Islet precursor cell (in vitro differentiated cells): ENCODE results near the gene ZNF292.
"Not testable (repeated sequence)": the region's sequence is repeated elsewhere in the genome, so short reads cannot be mapped to it uniquely, and the experiment has no call there.

Experiments used
- DNase-seq: peaks from one replicate; pipeline ENCODE4 v3.0.0-alpha.2; 2018

Gene ZNF292

GRCh38 chr6:87214831-87215230 is 59.5 kb downstream of the ZNF292 start:
- no peak for DNase-seq

DNA sequence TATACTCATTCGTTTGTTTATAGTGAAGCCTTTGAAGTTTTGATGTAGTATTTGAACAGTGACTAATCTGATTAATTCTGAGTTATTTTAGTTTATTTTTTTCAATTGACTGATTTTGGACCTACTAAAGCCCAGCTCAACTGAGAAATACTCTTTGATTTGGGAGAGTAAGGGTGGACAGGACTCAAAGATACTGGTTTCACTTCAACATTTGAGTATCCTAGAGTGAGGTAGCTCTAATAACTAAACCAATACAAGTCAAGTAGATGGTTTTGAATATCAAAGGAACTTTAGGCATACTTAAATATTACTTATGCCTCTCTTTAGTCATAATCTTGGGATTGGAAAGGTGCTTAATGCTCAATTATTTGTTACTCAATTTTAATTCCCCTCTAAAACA is 65.6 kb downstream of the ZNF292 start:
- DNase-seq = no peak

- DNase-seq = no peak
Observed at GRCh38 chr6:87222676-87223075, 67.3 kb downstream of the ZNF292 start.

DNA sequence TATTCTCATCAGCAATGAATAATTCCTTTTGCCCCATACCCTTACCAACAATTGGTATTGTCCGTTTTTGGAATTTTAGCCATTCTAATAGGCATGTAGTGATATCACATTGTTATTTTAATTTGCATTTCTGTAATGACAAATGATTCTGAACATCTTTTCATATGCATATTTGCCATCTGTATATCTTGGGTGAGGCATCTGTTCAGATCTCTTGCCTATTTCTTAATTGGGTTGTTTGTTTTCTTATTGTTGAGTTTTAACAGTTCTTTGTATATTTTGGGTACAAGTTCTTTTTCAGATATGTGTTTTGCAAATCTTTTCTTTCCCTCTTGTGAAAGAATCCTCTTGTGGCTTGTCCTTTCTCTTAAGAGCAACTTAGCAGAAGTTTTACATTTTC is 69.6 kb downstream of the ZNF292 start:
- DNase-seq = no peak

DNA sequence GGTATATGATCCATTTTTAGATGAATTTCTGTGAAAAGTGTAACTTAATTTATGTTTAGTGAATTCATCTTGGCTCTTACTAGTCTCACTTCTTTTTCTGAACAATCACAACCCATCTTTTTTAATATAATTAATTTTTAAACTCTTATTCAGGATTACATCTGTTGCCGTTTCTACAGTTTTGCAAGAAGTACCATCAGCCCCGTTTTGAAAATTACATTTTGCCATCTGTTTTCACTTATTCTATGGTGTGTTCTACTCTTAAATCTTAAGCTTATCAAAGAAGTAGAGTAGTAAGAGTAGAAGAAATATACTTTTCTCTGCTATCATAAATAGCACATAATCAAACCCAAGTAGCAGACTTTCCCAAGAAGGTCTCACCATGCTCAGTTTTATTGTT is 70.1 kb downstream of the ZNF292 start:
- no peak for DNase-seq

GRCh38 chr6:87225937-87226336 is 70.6 kb downstream of the ZNF292 start:
- no peak for DNase-seq

- no peak for DNase-seq
Observed at GRCh38 chr6:87230801-87231200, 75.4 kb downstream of the ZNF292 start.

DNA sequence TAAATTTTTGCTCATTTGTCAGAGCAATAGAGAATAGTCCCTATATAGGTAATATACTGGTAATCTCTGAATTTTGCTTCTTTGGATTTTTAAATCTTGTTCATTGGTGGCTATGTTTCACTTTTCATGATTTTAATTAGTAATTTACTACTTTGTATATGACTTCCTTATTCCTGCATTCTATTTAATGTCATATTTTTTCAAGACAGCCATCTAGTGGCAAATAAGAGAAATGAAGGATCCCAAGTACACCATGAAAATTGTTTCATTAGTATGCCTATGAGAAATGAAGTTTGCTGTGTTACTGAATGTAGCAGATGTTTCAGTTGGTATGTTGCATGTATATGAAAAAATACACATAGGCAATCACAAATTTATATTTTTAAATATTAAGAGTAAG is 82.4 kb downstream of the ZNF292 start:
- DNase-seq = no peak

- not testable (repeated sequence) for DNase-seq
Observed at GRCh38 chr6:87239098-87239635, 83.8 kb downstream of the ZNF292 start.

GRCh38 chr6:87241304-87241703 is 85.9 kb downstream of the ZNF292 start:
- peak; percentile 56 for DNase-seq

GRCh38 chr6:87242311-87242710 is 86.9 kb downstream of the ZNF292 start:
- DNase-seq = no peak

DNA sequence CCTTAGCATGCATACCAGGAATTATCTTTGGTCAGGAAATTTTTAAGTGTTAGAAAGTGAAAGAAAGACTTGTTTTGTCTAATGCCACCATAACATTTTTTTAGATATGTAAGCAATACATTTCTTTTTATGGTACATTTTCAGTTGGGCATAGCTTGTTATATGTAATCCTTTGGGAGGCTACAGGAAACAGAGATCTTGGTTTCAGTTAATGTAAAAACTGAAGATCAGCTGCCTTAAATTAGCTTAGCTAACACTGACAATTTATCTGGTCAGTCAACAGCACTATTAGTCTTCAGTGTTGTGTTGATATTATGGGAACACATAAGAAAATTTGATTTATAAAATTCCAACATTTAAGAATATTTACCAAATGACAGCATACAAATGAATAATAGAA is 88.4 kb downstream of the ZNF292 start:
- no peak for DNase-seq

GRCh38 chr6:87244380-87244779 is 89.0 kb downstream of the ZNF292 start:
- DNase-seq = no peak

DNA sequence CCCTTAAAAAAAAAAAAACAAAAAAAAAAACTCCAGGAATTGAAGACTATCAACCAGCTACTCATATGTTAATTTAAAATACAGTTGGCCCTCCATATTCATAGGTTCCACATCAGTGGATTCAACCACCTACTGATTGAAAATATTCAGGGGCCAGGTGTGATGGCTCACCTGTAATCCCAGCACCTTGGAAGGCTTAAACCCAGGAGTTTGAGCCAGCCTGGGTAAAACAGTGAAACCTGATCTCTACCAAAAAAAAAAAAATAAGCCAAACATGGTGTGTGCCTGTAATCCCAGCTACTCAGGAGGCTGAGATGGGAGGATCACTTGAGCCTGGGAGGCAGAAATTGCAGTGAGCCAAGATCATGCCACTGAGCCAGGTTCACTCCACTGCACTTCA is 94.7 kb downstream of the ZNF292 start:
- DNase-seq = no peak

DNA sequence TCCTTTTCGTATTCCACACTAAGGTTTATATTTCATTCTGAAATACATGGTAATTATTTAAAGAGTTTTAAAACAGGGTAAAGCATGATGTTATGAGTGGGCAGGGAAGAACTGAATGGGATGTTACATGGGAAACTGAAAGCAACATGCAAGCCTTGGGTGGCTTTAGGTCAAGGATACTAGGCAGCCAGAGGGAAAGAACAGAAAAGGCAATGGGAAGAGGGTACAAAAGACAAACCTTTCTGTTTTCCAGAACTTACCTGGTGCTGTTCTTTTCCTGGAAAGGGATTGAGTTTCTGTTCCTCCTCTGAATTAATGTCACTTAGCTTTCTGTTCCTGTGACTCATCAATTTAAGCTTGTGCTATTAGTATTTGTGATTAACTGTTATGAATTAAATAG is 95.9 kb downstream of the ZNF292 start:
- no peak for DNase-seq

DNA sequence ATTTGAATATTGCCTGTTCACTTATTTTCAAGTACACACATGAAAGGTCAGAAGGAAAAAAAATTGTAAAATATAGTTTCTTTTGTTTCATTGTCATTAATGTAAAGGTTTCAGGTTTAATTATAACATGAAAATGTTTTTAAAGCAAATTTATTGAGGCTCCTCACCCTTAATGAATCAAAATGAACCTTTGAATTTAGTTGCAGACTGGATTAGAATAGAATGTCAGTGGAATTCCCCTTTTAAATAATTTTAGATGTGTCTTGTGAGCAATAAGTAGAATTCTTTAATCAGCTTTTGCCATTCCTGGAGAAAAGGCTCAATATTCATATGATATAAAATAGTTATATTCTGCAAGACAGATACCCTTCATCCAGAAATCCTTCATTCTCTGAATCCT is 96.4 kb downstream of the ZNF292 start:
- no peak for DNase-seq

GRCh38 chr6:87257046-87257445 is 101.7 kb downstream of the ZNF292 start:
- no peak for DNase-seq

GRCh38 chr6:87257565-87257964 is 102.2 kb downstream of the ZNF292 start:
- no peak for DNase-seq

GRCh38 chr6:87257975-87258374 is 102.6 kb downstream of the ZNF292 start:
- DNase-seq = no peak

GRCh38 chr6:87259791-87260190 is 104.4 kb downstream of the ZNF292 start:
- DNase-seq = no peak

DNA sequence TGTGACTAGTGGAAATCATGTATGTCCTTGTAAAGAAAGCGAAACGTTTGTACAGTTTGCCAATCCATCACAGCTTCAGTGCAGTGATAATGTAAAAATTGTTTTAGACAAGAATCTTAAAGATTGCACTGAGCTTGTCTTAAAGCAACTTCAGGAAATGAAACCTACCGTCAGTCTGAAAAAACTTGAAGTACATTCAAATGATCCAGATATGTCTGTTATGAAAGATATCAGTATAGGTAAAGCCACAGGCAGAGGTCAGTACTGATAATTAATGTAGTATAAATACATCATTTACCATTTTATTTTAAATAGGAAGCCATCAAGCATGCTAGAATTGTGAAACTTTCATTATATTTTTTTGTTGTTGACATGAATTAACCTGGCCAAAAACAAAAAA is 106.2 kb downstream of the ZNF292 start:
- no peak for DNase-seq

GRCh38 chr6:87264481-87264880 is 109.1 kb downstream of the ZNF292 start:
- DNase-seq = no peak

DNA sequence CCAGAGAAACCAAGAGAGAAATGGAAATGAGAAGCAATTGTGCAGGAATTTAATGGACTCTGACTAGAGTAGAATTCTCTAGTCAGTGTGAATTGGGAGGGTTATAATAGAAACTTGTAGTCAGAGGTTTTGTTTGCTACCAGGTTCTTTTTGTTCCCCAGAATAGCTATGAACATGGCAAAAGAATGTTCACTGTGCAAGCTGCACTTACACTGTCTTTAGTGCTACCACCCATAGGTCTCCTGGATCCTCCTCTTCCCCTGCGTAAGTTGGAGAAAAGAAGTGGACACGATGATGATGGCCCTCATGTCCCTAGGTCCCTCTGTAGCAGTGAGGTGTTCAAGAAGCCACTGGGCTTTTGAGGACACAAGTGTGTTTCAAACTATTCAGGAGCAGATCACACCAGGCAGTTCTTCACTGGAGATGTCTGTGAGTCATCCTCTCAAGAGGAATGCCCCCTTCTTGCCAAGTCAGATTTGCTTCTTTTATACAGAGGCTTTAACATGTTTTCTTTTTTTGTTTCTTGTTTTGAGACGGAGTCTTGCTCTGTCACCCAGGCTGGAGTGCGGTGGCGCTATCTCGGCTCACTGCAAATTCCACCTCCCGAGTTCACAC is 119.4 kb downstream of the ZNF292 start:
- peak; percentile 52 for DNase-seq

DNA sequence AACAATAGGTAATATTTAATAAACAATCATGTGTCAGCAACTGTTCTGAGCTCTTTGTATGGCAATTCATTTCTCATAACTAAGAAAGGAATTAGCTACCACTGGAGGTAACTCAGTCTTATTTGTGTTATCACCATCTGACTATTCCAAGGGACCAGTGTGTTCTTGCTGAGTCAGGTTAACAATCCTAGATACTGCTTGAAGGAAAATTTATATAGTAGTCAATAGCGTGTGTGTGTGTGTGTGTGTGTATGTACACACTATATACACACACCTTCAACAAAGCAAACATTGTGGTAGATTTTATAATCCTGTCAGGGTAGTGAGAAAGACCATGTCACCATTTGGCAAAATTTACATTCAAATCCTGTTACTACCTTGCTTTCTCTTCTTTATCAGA is 121.3 kb downstream of the ZNF292 start:
- no peak for DNase-seq

DNA sequence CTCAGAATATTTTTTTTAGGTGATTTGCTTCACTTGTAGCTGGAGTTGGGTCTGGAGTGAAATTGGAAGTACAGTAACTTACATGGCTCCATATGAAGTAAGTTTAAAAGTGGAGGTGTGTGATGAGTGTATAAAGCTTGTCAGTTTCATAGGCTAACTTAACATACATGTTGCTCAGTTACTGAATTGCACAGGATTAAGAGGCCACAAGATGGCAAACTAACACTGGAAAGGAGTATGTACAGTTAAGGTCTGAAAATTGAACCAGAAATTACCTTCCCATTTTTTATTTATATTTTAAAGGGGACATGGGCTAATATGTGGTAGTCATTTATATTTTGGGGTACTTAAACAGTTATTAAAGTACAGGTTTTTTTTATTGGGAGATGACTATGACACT is 121.8 kb downstream of the ZNF292 start:
- no peak for DNase-seq
